NCI-H748 treated with DMSO at 0.1 percent for 48 hours (cell line): Measurements from ENCODE around the gene CPVL.

Source experiments
- DNase-seq: peaks from one replicate; lab custom pipeline; 2025; lab: John Stamatoyannopoulos, UW

The CPVL gene

GRCh38 chr7:29090836-29091601 is 55.3 kb downstream of the CPVL start:
- no peak for DNase-seq

DNA sequence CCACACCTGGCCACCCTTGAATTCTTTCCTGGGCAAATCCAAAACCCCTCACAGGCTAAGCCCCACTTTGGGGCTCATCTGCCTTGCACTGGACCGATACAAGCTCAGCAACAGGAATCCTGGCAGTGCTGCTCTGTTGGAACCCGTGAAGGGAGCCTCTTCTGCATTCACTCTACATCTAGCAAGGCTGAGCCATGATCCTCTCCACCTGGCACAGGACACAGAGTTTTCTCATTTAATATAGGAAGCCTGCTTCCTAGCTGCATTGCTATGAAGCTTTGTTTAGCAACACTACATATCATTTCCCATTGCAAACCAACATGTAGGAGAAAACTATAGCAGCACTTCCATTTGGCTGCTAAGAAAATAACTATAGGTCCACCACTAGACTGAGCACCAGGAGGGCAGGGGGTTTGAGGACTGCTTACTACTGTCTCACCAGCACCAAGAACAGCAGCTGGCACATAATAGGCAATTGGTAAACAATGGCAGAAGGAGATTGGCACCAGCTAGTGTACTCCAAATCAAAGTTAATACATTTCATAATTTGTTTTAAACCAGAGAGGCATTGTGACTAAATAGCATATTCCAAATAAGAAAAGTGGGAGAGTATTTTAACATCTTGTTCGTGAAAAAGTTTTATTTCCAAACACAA is 56.1 kb downstream of the CPVL start:
- DNase-seq: no peak

GRCh38 chr7:29087840-29088170 is 58.5 kb downstream of the CPVL start:
- no peak for DNase-seq

- peak; percentile 89 for DNase-seq
These were observed 59.8 kb downstream of the CPVL start for GRCh38 chr7:29086545-29086944.

- no peak for DNase-seq
These were observed 61.5 kb downstream of the CPVL start for GRCh38 chr7:29084832-29085231.

GRCh38 chr7:29080803-29081202 is 65.5 kb downstream of the CPVL start:
- DNase-seq: no peak

GRCh38 chr7:29078311-29079260 is 67.8 kb downstream of the CPVL start:
- DNase-seq: peak; percentile 49

- DNase-seq: no peak
These were observed 68.5 kb downstream of the CPVL start for GRCh38 chr7:29077854-29078253.

DNA sequence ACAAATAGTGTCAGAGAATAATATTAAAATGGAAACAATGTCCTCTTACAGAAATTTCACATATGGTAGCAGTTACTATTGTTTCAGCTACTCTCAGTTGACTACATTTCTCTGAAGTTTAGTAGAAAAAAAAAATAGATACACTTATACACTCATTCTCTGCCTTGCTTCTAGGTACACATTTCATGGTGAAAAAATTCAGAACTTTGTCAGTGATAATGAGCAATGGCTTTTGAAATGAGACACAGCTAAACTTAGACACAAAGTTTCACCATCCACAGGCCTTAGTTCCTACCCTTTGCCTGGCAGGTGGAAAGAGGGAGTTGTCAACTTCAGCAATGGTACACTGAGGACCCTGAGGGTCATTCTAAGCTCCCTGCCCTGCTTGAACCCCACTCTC is 69.2 kb downstream of the CPVL start:
- DNase-seq: no peak

GRCh38 chr7:29076631-29077030 is 69.7 kb downstream of the CPVL start:
- no peak for DNase-seq

GRCh38 chr7:29075606-29076005 is 70.7 kb downstream of the CPVL start:
- no peak for DNase-seq

- DNase-seq: no peak
These were observed 75.0 kb downstream of the CPVL start for GRCh38 chr7:29071203-29071874.

GRCh38 chr7:29066641-29067040 is 79.7 kb downstream of the CPVL start:
- DNase-seq: no peak

DNA sequence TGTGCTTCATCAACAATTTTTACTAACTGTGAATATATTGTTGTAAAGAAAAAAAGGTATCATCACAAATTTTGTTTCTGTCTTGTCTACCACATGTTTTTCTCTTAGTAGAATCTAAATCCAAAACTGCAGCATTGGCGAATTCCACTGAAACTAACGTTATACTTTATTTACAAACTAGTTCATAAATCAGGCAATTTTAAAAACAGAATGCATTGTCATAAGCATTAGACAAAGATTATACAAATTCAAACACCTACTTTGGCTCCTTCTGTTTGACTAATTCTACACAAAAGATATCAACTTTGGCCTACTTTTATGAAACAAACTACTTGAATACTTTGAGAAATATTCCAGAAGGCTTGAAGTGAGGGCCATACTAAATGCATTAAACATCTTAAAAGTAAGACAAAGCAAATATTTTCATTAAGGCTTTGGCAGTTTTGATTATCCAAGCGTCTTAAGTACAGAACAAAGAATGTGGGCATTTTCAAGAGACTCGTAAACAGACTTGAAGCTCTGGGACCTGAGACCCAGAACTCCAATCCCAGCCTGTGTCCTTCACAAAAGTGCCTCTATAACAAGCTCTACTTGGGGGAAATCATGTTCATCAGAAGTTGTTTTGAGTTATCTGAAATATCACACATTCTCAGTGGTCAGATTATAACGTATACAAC is 81.0 kb downstream of the CPVL start:
- no peak for DNase-seq

DNA sequence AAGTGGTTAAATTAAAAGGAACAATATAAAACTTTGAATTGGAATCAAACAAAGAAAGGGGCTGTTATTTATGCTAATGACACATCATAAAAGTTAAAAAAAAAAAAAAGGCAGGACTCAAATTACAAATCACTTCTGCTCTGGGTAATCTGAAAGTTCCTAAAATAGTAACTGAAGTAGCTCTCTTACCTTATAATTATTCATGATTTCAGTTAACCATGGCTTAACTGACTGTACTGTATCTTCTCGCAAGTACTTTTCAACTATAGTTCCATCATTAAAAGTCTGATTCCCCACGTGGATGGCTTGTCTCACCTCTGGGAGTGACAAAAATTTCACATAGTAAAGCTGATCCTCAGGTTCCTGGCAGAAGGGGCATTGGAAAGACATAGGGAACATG is 82.5 kb downstream of the CPVL start:
- no peak for DNase-seq

DNA sequence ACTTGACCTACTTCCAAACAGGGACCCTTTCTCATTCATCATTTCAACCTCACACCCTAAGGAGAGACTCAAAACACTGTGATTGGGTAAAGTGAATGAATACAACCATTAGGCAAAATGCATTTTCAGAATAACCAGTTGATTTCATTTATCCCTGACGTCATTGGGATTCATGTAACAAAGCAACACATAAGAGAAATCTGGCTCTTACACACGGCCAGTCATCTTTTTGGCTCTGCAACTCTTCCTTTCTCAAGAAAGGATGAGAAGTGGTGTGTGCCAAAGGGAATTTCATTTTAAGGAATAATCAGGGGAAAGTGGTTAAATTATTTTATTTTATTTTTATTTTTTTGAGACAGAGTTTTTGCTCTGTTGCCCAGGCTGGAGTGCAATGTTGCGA is 83.1 kb downstream of the CPVL start:
- no peak for DNase-seq

DNA sequence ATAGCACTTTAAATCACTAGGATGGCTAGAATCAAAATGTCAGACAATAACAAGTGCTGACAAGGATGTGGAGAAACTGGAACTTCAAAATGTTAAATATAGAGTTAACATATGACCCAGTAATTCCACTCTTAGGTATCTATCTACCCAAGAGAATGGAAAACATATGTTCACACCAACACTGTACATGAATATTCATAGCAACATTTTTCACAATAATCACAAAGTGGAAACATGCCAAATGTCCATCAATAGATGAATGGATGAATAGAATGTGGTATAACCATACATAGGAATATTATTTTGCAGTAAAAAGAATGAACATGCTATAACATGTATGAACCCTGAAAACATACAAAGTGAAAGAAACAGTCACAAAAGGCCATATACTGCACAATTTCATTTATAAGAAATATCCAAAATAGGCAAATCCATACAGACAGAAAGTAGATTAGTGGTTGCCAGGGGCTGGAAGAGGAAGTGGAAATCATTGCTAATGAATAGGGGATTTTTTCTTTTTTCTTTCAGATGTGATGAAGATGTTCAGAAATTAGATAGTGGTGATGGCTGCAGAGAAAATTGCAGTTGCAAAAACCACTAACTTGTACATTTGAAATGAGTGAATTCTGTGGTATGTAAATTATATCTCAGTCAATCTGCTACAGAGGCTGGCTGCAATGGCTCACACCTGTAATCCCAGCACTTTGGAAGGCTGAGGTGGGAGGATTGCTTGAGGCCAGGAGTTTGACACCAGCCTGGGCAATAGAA is 93.0 kb downstream of the CPVL start:
- DNase-seq: no peak

GRCh38 chr7:29046978-29047377 is 99.4 kb downstream of the CPVL start:
- DNase-seq: no peak

GRCh38 chr7:29045258-29046086 is 100.9 kb downstream of the CPVL start:
- DNase-seq: no peak

DNA sequence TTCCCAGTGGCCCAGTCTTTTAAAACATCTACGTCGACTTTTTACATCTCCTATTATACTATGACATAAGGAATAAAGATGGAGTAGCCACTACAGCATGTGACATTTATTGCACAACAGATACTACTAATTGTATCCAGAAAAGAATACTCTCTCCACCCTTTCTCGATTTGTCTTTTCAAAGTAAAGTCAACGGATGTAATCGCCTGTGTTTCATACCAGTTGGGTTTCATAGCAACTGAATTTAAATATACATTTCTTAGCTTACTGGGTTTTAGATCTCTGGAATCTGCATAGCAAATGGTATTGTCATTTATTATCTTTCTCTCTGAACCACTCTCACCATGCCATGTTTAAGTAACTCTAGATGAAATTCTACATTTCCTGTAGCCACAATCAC is 101.8 kb downstream of the CPVL start:
- DNase-seq: no peak
